Stimulated activated naive CD4-positive, alpha-beta T cell (primary cell): Measurements from ENCODE around the gene STUM.
"Not testable (repeated sequence)": the region's sequence is repeated elsewhere in the genome, so short reads cannot be mapped to it uniquely, and the experiment has no call there.

Source experiments
- DNase-seq, 6 experiments: peaks; one replicate each; lab custom pipeline; 2025; lab: John Stamatoyannopoulos, UW

The STUM gene

DNA sequence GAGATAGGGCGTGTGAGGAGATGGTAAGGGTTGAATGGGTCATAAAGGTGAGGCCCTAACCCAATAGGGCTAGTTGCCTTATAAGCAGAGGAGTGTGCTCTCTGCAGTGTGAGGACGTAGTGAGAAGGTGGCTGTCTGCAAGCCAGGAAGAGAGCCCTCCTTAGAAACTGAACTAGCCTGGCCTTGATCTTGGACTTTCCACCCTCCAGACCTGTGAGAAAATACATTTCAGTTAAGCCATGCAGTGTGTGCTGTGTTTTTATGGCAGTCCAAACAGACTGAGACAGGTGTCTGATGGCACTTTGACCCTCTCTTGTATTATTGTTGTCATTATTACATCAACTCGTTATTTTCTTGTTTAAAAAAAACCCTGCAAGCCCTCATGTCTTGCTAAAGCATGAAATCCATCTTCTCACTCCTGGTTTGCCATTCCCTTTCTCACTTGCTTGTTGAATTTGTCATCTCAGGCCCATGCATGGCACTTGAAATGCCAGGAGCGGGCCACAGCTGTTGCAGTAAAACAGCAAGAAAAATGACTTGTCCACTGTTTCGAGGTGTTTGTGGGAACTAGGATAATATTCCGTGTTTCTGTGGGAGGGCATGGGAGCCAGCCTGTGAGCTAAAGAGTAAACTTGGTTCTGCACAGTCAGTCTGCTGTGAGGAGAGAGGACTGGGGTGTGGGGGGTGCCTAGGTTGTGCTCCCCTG is 78.6 kb downstream of the STUM start:
- no peak for DNase-seq

DNA sequence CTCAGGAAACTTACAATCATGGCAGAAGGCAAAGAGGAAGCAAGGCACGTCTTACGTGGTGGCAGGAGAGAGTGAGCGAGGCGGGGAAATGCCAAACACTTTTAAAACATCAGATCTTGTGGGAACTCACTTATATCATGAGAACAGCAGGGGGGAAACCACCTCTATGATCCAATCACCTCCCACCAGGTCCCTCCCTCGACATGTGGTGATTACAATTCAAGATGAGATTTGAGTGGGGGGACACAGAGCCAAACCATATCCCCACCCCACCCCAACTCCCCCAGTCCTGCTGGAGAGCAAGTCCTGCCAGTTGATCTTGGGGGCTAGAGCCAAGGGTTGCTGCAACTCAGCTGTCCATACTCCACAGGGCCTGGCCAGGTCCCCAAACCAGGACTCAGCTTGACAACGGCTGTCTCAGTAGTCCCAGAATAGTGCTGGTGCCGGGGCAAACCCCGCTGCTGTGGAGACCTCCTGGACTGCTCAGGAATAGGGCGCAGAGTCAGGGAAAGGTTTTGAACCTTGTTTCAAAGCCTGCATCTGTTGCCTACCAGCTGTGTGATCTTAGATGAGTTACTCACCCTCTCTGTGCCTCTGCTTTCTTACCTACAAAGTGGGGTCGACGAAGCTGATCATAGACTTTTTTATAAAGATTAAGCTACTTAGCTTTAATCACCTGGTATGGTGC is 79.5 kb downstream of the STUM start:
- no peak for DNase-seq

GRCh38 chr1:226628612-226629155 is 80.1 kb downstream of the STUM start:
- DNase-seq: no peak

GRCh38 chr1:226629210-226629895 is 80.8 kb downstream of the STUM start:
- DNase-seq: no peak

- DNase-seq: no peak
These were observed 81.5 kb downstream of the STUM start for GRCh38 chr1:226629896-226630550.

DNA sequence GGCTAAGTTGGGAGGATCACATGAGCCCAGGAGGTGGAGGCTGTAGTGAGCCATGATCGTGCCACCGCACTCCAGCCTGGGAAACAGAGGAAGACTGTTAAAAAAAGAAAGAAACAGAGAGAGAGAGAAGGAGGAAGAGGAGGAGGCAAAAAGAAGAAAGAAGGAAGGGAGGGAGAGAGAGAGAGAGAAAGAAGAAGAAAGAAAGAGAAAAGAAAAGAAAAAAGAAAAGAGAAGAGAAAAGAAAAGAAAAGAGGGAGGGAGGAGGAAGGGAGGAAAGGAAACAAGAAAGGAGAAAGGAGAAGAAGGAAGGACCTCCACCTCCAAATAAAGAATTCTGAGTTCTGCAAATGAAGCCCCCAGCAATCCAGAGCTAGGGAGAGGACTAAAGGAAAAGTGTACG is 82.0 kb downstream of the STUM start:
- no peak for DNase-seq

DNA sequence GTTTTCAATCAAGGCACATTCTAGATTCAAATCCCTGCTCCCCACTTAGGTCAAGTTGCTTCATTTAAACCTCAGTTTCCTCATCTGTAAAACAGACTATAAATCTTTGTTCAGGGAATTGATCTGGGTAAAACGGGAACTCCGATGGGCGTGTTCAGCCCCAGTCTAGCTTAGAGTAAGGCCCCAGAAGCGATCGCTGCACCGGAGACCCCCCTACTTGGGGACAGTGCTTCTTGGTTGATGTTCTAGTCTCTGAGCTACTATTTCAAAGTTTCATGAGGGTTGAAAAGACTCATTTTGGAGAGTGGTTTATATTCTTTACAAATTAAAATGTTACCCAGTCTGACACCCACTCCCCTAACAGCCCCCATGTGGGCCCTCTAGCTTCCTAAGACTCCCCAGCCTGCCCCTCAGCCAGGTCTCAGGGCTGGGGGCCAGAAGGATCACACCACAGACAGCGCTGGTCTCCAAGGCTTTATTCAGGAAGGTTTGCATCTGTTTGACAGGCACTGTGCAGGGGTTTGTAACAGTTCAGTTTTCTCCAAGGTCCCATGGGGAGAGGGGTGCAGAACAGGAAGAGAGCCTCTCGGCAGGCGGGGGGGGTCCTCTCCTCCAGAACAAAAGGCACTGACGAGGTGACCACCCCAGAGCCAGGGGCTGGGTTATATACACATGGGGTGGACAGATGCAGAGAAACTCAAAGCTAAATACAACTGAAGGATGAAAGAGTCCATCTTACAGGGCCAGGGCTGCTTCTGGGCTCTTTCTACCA is 82.9 kb downstream of the STUM start:
- no peak for DNase-seq

DNA sequence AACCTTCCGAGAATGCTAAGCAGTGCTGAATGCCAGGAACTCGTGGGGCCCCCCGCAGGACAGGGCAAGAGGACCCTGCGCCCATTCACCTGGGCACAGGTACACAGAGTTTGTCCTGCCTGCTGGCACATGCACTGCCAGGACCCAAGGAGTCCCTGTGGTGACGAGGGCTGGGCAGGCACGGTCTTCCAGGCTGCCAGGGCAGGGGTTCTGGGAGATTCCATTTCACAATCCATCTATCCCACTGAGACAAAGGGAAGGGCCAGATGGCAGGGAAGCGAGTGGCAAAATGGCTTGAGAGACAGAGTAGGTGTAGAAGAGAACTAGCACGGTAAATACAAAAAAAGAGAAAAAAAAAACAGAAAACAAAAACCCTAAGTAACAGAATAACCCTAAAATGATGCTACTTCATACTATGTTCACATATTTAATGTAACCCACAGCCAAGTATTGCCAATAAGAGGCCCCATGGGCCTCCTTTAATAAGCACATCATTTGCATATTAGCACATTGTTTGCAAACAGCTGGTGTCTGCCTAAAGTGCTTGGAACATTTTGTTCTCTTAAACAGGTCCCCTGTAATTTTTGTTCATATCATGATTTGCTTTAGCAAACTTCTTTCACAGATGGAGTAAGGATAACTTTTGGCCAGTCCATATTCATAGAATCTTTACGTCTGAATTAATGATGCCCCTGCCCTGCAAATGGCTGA is 83.8 kb downstream of the STUM start:
- no peak for DNase-seq

DNA sequence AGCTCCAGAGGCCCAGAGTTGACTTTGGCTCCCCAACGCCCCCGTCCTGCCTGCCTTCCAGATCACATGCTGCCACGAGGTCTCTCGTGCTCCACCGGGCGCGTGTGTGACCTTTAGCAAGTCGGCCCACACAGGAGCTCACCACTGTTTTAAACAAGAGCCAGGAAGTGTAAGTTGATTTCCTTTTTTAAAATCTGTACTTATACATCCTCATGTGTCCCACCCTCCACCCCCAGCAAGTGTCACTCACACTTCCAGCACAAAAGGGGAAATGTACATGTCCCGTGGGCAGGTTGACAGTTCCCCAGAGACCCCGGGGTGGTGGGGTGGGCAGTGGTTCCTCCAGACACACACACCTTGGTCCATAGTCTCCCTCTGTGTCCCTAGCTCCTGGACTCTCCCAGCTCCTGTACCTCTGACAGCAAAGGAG is 84.4 kb downstream of the STUM start:
- no peak for DNase-seq

DNA sequence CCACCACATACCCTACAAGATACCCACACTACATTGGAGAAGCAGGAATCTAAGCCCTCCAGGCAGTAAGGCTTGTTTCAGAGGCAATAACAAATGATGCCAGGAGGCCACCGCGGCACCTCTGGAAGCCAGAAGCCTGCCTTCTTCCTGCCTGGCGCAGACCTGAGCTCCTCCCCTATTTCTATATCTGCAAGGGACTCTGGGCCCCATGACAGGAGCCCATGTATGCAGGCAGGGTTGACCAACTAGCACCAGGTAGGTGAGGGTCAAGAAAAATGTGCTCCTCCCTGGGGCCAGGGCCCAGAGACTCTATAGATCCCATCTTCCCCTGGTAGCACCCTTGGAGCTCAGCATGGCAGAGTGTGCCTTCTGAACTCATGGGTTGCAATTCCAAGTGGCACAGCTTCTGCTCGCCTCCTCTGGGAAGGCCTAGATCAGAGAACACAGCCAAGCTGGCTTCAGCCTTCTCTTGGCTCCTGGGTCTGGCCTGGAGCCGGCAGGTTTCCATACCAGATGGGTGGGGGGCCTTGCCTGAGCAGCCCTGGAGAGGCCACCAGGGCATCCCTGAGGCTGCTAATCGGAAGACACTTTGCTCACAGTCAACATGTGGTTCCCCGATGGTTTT is 85.1 kb downstream of the STUM start:
- no peak for DNase-seq

DNA sequence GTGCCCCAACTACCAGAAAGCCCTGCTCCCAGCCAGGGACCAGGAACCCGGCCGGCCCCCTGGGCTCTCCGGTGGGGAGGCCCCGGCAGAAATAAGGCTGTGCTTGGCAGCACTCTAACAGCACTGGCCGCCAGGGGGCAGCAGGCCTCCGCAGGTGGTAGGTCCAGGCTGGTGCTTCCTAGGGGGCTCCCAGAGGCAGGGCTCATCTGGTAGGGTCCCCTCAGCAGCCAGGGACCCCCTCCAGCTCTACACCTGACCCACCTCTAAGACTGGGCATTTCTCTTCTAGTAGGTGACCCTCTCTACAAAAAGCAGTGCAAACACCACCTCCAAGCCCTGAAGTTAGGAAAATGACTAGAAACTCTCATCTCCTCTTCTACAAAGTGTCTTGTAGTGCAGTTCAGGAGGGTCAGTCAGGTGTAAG is 85.6 kb downstream of the STUM start:
- DNase-seq: peak; percentile 56 to 87 (median 75)

- no peak for DNase-seq
These were observed 86.2 kb downstream of the STUM start for GRCh38 chr1:226634611-226635246.

- peak in 4 of 6 experiments; percentile 26 to 37 (median 33) for DNase-seq
These were observed 86.9 kb downstream of the STUM start for GRCh38 chr1:226635456-226635941.

GRCh38 chr1:226636847-226637096 is 88.2 kb downstream of the STUM start:
- DNase-seq: no peak

DNA sequence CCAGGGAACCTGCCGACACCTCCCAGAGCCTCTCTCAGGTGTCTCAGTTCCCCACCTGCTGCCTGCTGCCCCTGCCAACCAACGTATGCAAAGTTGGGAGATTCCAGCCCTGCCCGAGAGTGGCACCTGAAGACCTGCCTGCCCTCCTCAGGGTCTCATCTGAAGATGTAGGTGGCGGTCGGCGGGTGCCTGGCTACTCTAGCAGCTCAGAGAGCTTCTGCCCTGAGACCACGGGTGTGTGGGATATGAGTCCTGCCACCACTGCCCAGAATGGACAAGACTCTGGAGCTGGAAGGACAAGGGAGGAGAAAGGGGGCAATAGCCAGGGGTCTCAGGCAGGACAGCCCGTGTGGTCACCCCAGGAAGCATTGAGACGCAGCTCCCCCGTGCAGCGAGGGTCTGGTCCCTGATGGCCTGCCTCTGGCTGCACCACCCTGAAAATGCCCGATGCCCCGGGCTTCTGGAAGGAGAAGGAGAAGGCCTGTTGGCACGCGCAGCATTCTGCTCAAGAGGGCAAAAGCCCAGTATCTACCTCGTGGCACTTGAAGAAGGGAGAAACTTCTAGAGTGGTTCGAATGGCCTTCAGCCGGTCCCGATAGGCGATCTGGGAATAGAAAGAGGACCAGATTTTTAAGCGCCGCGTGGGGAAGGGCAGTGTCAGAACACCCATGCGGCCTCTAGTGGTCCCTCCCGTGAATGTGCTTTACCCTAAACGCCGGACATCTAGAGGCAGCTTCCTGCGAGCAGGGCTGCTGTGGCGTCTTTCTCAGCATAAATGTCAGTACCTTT is 88.8 kb downstream of the STUM start:
- no peak for DNase-seq

DNA sequence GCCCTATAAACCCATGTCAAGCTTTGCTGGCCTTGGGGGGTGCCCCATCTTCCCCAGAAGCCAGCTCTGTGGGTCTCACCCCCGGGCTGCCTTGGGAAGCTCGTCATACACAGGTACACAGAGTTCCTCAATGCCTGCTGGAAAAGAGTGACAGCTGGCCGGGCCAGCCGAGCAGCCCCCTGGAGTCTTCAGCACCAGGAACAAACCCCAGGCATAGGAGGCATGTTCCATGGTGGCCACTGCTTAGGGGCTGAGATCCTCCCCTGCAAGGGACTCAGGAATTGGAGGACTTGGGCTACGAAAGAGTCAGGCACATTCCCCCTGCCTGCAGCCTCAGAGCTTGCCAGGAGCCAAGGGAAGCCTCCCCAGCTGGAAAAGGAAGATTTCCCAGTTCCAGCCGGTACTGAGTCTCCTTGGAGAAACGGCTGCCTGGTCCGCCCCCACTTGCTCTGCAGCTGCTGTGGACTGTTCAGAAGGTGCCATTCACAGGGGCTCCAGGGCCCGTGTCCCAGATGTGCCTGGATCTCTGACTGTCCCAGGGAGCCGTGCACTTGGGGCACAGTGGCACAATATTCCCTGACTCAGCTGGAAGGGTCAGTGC is 89.5 kb downstream of the STUM start:
- DNase-seq: no peak

DNA sequence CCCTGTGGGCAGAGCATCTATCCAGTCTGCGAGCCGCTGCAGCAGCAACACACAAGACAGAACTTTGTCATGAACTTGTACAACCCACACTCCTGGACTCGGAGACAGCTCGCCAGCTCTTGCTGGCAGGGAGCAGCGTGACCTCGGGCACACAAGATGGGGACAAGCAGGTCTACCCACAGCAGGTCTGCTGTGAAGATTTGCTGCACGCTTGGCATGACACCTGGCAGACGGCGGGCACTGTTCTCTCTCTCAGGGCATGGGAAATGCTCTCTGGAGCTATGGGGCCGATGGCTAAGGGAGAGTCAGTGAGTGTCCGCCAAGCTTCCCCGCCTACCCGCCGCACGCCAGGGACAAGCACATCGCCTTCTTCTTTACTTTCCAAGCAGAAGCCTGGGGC is 90.0 kb downstream of the STUM start:
- no peak for DNase-seq

- DNase-seq: not testable (repeated sequence)
These were observed 90.6 kb downstream of the STUM start for GRCh38 chr1:226639206-226639605.

GRCh38 chr1:226639631-226640061 is 91.1 kb downstream of the STUM start:
- no peak for DNase-seq
